ENCODE data around the gene RAB37. TPM values are rescaled to one million over a fixed set of nuclear protein-coding genes. Genes with fewer than 3 reads are reported as not detected.

RAB37 gene
- total RNA-seq, 2 experiments from 2014 or later: 19.0 to 21.1 TPM

GRCh38 chr17:74691151-74691550 is 45.9 kb upstream of the RAB37 start:
- no peaks in the 10 kb centered on the region for H3K27me3 Mint-ChIP-seq
- no peak overlapping the region for H3K4me3 Mint-ChIP-seq
- no peaks in the 10 kb centered on the region for H3K27me3 ChIP-seq (ENCODE audit: control insufficient read depth in 1 of 2, insufficient read depth in 2 of 2, low read length in 2 of 2)
- H3K4me1 Mint-ChIP-seq (ENCODE audit: low read depth): no peaks in the 10 kb centered on the region
- ChIA-PET CTCF (no interaction called here), POLR2A (no interaction called here)
- H3K27ac Mint-ChIP-seq: no peak overlapping the region
- no peak overlapping the region for H3K4me3 ChIP-seq (ENCODE audit: low read length)
- H3K4me1 ChIP-seq (ENCODE audit: insufficient read depth, low read length): peaks cover 2% of the 10 kb centered on the region
- no peak for ATAC-seq (ENCODE audit: poor library complexity)
- no peaks in the 10 kb centered on the region for H3K36me3 ChIP-seq (ENCODE audit: insufficient read depth, low read length)
- no peak for DNase-seq
- H3K9me3 ChIP-seq (ENCODE audit: control insufficient read depth in 1 of 2, insufficient read depth in 1 of 2, low read length in 2 of 2): no peaks in the 10 kb centered on the region
- no peaks in the 10 kb centered on the region for H3K36me3 Mint-ChIP-seq (ENCODE audit: low read depth)
- no peaks in the 10 kb centered on the region for H3K9me3 Mint-ChIP-seq
- TF ChIP-seq CTCF (IDR thresholded peaks at IDR 0.05): no peak
- intact Hi-C loops (cut with DNase I, micrococcal nuclease): no loop called here
- no peak overlapping the region for H3K27ac ChIP-seq (ENCODE audit: low read depth in 1 of 2, low read length in 2 of 2)

GRCh38 chr17:74694081-74694480 is 43.0 kb upstream of the RAB37 start:
- Histone ChIP-seq H3K27ac (ENCODE audit: low read depth in 1 of 2, low read length in 2 of 2) (no peak overlapping the region), H3K9me3 (ENCODE audit: control insufficient read depth in 1 of 2, insufficient read depth in 1 of 2, low read length in 2 of 2) (no peaks in the 10 kb centered on the region), H3K27me3 (ENCODE audit: control insufficient read depth in 1 of 2, insufficient read depth in 2 of 2, low read length in 2 of 2) (no peaks in the 10 kb centered on the region), H3K36me3 (ENCODE audit: insufficient read depth, low read length) (no peaks in the 10 kb centered on the region), H3K4me3 (ENCODE audit: low read length) (no peak overlapping the region), H3K4me1 (ENCODE audit: insufficient read depth, low read length) (no peaks in the 10 kb centered on the region)
- ChIA-PET POLR2A (no interaction called here), CTCF (no interaction called here)
- ATAC-seq (ENCODE audit: poor library complexity) (no peak), DNase-seq (no peak)
- intact Hi-C loops (cut with DNase I, micrococcal nuclease): no loop called here
- H3K27me3 Mint-ChIP-seq: no peaks in the 10 kb centered on the region
- no peak for TF ChIP-seq CTCF (IDR thresholded peaks at IDR 0.05)
- no peak overlapping the region for H3K27ac Mint-ChIP-seq
- no peak overlapping the region for H3K4me3 Mint-ChIP-seq
- no peaks in the 10 kb centered on the region for H3K9me3 Mint-ChIP-seq
- no peaks in the 10 kb centered on the region for H3K36me3 Mint-ChIP-seq (ENCODE audit: low read depth)
- H3K4me1 Mint-ChIP-seq (ENCODE audit: low read depth): no peaks in the 10 kb centered on the region

- DNase-seq (no peak), ATAC-seq (ENCODE audit: poor library complexity) (no peak)
- POLR2A ChIA-PET: no interaction called here
- intact Hi-C loops (cut with DNase I, micrococcal nuclease): no loop called here
- no peaks in the 10 kb centered on the region for H3K36me3 Mint-ChIP-seq (ENCODE audit: low read depth)
- H3K27me3 ChIP-seq (ENCODE audit: control insufficient read depth in 1 of 2, insufficient read depth in 2 of 2, low read length in 2 of 2): no peaks in the 10 kb centered on the region
- no peaks in the 10 kb centered on the region for H3K9me3 ChIP-seq (ENCODE audit: control insufficient read depth in 1 of 2, insufficient read depth in 1 of 2, low read length in 2 of 2)
- no peak overlapping the region for H3K27ac Mint-ChIP-seq
- no peak overlapping the region for H3K4me3 Mint-ChIP-seq
- CTCF ChIA-PET: no interaction called here
- TF ChIP-seq CTCF (IDR thresholded peaks at IDR 0.05): no peak
- no peaks in the 10 kb centered on the region for H3K27me3 Mint-ChIP-seq
- H3K27ac ChIP-seq (ENCODE audit: low read depth in 1 of 2, low read length in 2 of 2): no peak overlapping the region
- H3K4me3 ChIP-seq (ENCODE audit: low read length): no peak overlapping the region
- H3K4me1 ChIP-seq (ENCODE audit: insufficient read depth, low read length): no peaks in the 10 kb centered on the region
- H3K4me1 Mint-ChIP-seq (ENCODE audit: low read depth): no peaks in the 10 kb centered on the region
- no peaks in the 10 kb centered on the region for H3K9me3 Mint-ChIP-seq
- H3K36me3 ChIP-seq (ENCODE audit: insufficient read depth, low read length): no peaks in the 10 kb centered on the region
Measured at GRCh38 chr17:74695629-74696028, 41.4 kb upstream of the RAB37 start.
